ENCODE measurements around the gene GJA4. TPM values are rescaled to one million over a fixed set of nuclear protein-coding genes. Genes with fewer than 3 reads are reported as not detected.

GJA4 gene
- total RNA-seq, 1 experiment from 2014 or later, result not detected

DNA sequence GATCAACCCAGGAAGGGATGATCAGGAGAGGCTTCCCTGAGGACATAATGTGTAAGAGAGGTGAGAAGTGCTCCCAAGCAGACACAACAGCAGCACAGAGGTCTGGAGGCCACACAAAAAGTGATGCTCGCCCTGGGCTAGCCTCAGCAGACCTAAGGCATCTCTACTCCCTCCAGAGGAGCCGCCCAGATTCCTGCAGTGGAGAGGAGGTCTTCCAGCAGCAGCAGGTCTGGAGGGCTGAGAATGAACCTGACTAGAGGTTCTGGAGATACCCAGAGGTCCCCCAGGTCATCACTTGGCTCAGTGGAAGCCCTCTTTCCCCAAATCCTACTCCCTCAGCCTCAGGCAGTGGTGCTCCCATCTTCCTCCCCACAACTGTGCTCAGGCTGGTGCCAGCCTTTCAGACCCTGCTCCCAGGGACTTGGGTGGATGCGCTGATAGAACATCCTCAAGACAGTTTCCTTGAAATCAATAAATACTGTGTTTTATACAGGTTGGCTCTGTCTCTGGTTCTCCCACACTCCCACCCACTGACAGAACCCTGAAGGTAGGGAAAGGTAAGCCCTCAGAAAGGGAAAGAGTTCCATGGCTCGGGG lies 6.8 kb upstream of the GJA4 start:
- peaks cover 43% of the 10 kb centered on the region for H3K79me2 ChIP-seq (ENCODE audit: insufficient read depth, low read length)
- RAD21 ChIA-PET (ENCODE audit: low non-redundant PET in 1 of 2, low total read pairs in 2 of 2, uncharacterized antibody in 2 of 2, unreplicated experiment in 2 of 2), result interaction anchor here in 1 of 2 experiments (1.0 kb wide), 1 partner anchor 67 kb away, joined by 3 read pairs; no protein-coding TSS in a partner anchor
- no peaks in the 10 kb centered on the region for H3K9me3 ChIP-seq (ENCODE audit: control insufficient read depth in 1 of 2, insufficient read depth in 1 of 2, low read depth in 1 of 2, low read length in 2 of 2)
- CTCF ChIA-PET, result interaction anchor here (0.6 to 3.4 kb wide), 8 partner anchors 11 to 982 kb away, joined by 3 to 18 read pairs (median 3); partner anchors contain the start of gene SMIM12
- no peak overlapping the region for H3K27ac ChIP-seq (ENCODE audit: low read depth, low read length)
- intact Hi-C loops (cut with micrococcal nuclease), result loop anchor here (1.0 kb wide), 2 partner anchors 66 to 80 kb away; no protein-coding TSS in a partner anchor
- no peak overlapping the region for H3K4me2 ChIP-seq (ENCODE audit: low read length)
- BruUV-seq (replicated peaks), result no TSS peak
- H2AFZ ChIP-seq (ENCODE audit: low read depth, low read length, poor library complexity, severe bottlenecking), result no peak overlapping the region
- H3K27me3 ChIP-seq (ENCODE audit: insufficient read depth, low read length), result no peaks in the 10 kb centered on the region
- POLR2A ChIA-PET, result interaction anchor here (1.0 kb wide), 1 partner anchor 43 kb away, joined by 4 read pairs; no protein-coding TSS in a partner anchor
- no peaks in the 10 kb centered on the region for H4K20me1 ChIP-seq (ENCODE audit: insufficient read depth)
- H3K9me2 ChIP-seq (ENCODE audit: insufficient read depth), result no peaks in the 10 kb centered on the region
- H3K36me3 ChIP-seq (ENCODE audit: control insufficient read depth in 1 of 2, insufficient read depth in 2 of 2, low read length in 2 of 2), result peaks cover 4 to 24% of the 10 kb centered on the region in 2 experiments; a peak in 2 of 4 replicates
- no peak overlapping the region for H3K9ac ChIP-seq (ENCODE audit: low read length)
- TF ChIP-seq, protein P1, sequence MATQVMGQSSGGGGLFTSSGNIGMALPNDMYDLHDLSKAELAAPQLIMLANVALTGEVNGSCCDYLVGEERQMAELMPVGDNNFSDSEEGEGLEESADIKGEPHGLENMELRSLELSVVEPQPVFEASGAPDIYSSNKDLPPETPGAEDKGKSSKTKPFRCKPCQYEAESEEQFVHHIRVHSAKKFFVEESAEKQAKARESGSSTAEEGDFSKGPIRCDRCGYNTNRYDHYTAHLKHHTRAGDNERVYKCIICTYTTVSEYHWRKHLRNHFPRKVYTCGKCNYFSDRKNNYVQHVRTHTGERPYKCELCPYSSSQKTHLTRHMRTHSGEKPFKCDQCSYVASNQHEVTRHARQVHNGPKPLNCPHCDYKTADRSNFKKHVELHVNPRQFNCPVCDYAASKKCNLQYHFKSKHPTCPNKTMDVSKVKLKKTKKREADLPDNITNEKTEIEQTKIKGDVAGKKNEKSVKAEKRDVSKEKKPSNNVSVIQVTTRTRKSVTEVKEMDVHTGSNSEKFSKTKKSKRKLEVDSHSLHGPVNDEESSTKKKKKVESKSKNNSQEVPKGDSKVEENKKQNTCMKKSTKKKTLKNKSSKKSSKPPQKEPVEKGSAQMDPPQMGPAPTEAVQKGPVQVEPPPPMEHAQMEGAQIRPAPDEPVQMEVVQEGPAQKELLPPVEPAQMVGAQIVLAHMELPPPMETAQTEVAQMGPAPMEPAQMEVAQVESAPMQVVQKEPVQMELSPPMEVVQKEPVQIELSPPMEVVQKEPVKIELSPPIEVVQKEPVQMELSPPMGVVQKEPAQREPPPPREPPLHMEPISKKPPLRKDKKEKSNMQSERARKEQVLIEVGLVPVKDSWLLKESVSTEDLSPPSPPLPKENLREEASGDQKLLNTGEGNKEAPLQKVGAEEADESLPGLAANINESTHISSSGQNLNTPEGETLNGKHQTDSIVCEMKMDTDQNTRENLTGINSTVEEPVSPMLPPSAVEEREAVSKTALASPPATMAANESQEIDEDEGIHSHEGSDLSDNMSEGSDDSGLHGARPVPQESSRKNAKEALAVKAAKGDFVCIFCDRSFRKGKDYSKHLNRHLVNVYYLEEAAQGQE (IDR thresholded peaks at IDR 0.05; ENCODE audit: low read depth), result no peak
- TF ChIP-seq JUND (IDR thresholded peaks at IDR 0.05), result no peak
- no peak for TF ChIP-seq ELF1 (IDR thresholded peaks at IDR 0.05; ENCODE audit: borderline replicate concordance, low read depth)
- no peak for TF ChIP-seq SRF (IDR thresholded peaks at IDR 0.05; ENCODE audit: low read depth)
- TF ChIP-seq, protein P2, sequence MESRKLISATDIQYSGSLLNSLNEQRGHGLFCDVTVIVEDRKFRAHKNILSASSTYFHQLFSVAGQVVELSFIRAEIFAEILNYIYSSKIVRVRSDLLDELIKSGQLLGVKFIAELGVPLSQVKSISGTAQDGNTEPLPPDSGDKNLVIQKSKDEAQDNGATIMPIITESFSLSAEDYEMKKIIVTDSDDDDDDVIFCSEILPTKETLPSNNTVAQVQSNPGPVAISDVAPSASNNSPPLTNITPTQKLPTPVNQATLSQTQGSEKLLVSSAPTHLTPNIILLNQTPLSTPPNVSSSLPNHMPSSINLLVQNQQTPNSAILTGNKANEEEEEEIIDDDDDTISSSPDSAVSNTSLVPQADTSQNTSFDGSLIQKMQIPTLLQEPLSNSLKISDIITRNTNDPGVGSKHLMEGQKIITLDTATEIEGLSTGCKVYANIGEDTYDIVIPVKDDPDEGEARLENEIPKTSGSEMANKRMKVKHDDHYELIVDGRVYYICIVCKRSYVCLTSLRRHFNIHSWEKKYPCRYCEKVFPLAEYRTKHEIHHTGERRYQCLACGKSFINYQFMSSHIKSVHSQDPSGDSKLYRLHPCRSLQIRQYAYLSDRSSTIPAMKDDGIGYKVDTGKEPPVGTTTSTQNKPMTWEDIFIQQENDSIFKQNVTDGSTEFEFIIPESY (IDR thresholded peaks at IDR 0.05; ENCODE audit: extremely low read depth, insufficient replicate concordance, low read length), result no peak
- no peak for TF ChIP-seq POLR2AphosphoS5 (IDR thresholded peaks at IDR 0.05; ENCODE audit: low read depth, low read length)
- no peak for TF ChIP-seq CTCF (IDR thresholded peaks at IDR 0.05 in 2 of 3, conservative IDR thresholded peaks at IDR 0.05 in 1 of 3; ENCODE audit: borderline replicate concordance in 1 of 3, insufficient read depth in 1 of 3, low read depth in 2 of 3, low read length in 2 of 3)
- no peak for TF ChIP-seq RAD21 (IDR thresholded peaks at IDR 0.05; ENCODE audit: low read depth)
- no peak for TF ChIP-seq POLR2A (IDR thresholded peaks at IDR 0.05; ENCODE audit: borderline replicate concordance, extremely low read depth, insufficient read depth, insufficient read length)
- no peak for TF ChIP-seq CBX3 (IDR thresholded peaks at IDR 0.05; ENCODE audit: low read depth)
- TF ChIP-seq ZFX (IDR thresholded peaks at IDR 0.05), result no peak
- TF ChIP-seq SIN3A (IDR thresholded peaks at IDR 0.05; ENCODE audit: low read depth), result no peak
- no peak for TF ChIP-seq ZNF274 (IDR thresholded peaks at IDR 0.05; ENCODE audit: low read depth, low read length)
- TF ChIP-seq CEBPB (IDR thresholded peaks at IDR 0.05; ENCODE audit: low read depth), result no peak
- TF ChIP-seq TCF7L2 (IDR thresholded peaks at IDR 0.05; ENCODE audit: borderline replicate concordance, extremely low read depth, insufficient read depth, insufficient read length), result no peak
- no peak for TF ChIP-seq YY1 (IDR thresholded peaks at IDR 0.05; ENCODE audit: extremely low read depth, insufficient replicate concordance, low read depth, low read length)
- TF ChIP-seq EZH2 (IDR thresholded peaks at IDR 0.05), result no peak
- TF ChIP-seq EGR1 (IDR thresholded peaks at IDR 0.05; ENCODE audit: low read depth), result no peak
- no peak for TF ChIP-seq EZH2phosphoT487 (IDR thresholded peaks at IDR 0.05; ENCODE audit: borderline replicate concordance)
- no peak overlapping the region for H3K4me3 ChIP-seq (replicated peaks in 1 of 2; ENCODE audit: low read depth in 1 of 2, low read length in 2 of 2)
- H3K4me1 ChIP-seq (ENCODE audit: control insufficient read depth in 1 of 2, insufficient read depth in 2 of 2, low read length in 2 of 2), result peaks cover 20 to 39% of the 10 kb centered on the region in 2 experiments
- DNase-seq (ENCODE audit: low read depth, low spot score) (no peak), ATAC-seq (no peak)
